ENCODE measurements around the gene CDKL5. TPM values are rescaled to one million over a fixed set of nuclear protein-coding genes. Genes with fewer than 3 reads are reported as not detected.
A peak's percentile ranks its signal among the peaks of the same experiment; 100 is the strongest.

The CDKL5 gene
- total and polyA plus RNA-seq, 2 experiments from 2014 or later: 7.5 to 13.7 TPM

GRCh38 chrX:18410038-18410437 lies 15.4 kb upstream of the CDKL5 start:
- no peak overlapping the region for H3K27ac Mint-ChIP-seq
- H3K36me3 Mint-ChIP-seq (ENCODE audit: low read depth): no peaks in the 10 kb centered on the region
- Histone ChIP-seq H3K4me3 (no peak overlapping the region), H3K27ac (ENCODE audit: low read depth) (no peak overlapping the region), H3K36me3 (ENCODE audit: insufficient read depth) (no peaks in the 10 kb centered on the region), H3K4me2 (no peak overlapping the region), H4K20me1 (replicated peaks; ENCODE audit: insufficient read depth) (no peaks in the 10 kb centered on the region), H3K79me2 (replicated peaks; ENCODE audit: insufficient read depth) (no peaks in the 10 kb centered on the region), H2AFZ (no peak overlapping the region), H3F3A (replicated peaks; ENCODE audit: low read depth) (no peaks in the 10 kb centered on the region), H3K27me3 (ENCODE audit: insufficient read depth) (no peaks in the 10 kb centered on the region), H3K9me2 (ENCODE audit: insufficient read depth) (no peaks in the 10 kb centered on the region), H3K4me1 (ENCODE audit: insufficient read depth) (no peaks in the 10 kb centered on the region)
- ATAC-seq: peak; percentile 29; the same call in 2 of the 3 replicates
- no peaks in the 10 kb centered on the region for H3K27me3 Mint-ChIP-seq (ENCODE audit: insufficient read depth, low read depth, poor library complexity)
- TF ChIP-seq REST (IDR thresholded peaks at IDR 0.05; ENCODE audit: unreplicated experiment) (no peak), CTCF (conservative IDR thresholded peaks at IDR 0.05; ENCODE audit: low read depth in 2 of 2) (peak; percentile 44 to 61)
- no peak overlapping the region for H3K4me3 Mint-ChIP-seq
- DNase-seq (ENCODE audit: low spot score): peak; percentile 31
- no peaks in the 10 kb centered on the region for H3K9me3 Mint-ChIP-seq
- H3K4me1 Mint-ChIP-seq: no peaks in the 10 kb centered on the region

DNA sequence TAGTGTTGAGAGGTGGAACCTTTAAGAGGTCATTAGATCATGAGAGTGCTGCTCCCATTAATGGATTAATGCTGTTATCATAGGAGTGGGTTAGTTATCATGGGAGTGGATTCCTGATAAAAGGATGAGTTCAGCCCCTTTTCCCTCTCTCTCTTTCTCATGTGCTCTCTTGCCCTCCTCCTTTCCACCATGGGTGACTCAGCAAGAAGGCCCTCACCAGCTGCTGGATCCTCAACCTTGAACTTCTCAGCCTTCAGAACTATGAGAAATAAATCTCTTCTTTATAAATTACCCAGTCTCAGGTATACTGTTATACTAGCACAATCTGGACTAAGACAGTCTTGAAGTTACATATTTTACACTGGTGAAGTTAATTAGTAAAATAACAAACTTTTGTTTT lies 10.0 kb upstream of the CDKL5 start:
- Histone ChIP-seq H3K27ac (ENCODE audit: low read depth) (no peak overlapping the region), H3K79me2 (replicated peaks; ENCODE audit: insufficient read depth) (no peaks in the 10 kb centered on the region), H3K4me2 (no peak overlapping the region), H4K20me1 (replicated peaks; ENCODE audit: insufficient read depth) (no peaks in the 10 kb centered on the region), H3K4me3 (no peak overlapping the region), H3K36me3 (ENCODE audit: insufficient read depth) (no peaks in the 10 kb centered on the region), H3K9me2 (ENCODE audit: insufficient read depth) (no peaks in the 10 kb centered on the region), H3F3A (replicated peaks; ENCODE audit: low read depth) (no peaks in the 10 kb centered on the region), H3K4me1 (ENCODE audit: insufficient read depth) (no peaks in the 10 kb centered on the region), H3K27me3 (ENCODE audit: insufficient read depth) (no peaks in the 10 kb centered on the region), H2AFZ (no peak overlapping the region)
- no peak overlapping the region for H3K27ac Mint-ChIP-seq
- ATAC-seq (no peak), DNase-seq (ENCODE audit: low spot score) (no peak)
- TF ChIP-seq EZH2phosphoT487 (IDR thresholded peaks at IDR 0.05; ENCODE audit: unreplicated experiment) (no peak), CTCF (conservative IDR thresholded peaks at IDR 0.05; ENCODE audit: low read depth in 2 of 2) (no peak), ZNF331 (CRISPR knock-in tag; IDR thresholded peaks at IDR 0.05; ENCODE audit: low read depth) (no peak), JUNB (IDR thresholded peaks at IDR 0.05; ENCODE audit: unreplicated experiment) (no peak)
- no peaks in the 10 kb centered on the region for H3K4me1 Mint-ChIP-seq
- H3K27me3 Mint-ChIP-seq (ENCODE audit: insufficient read depth, low read depth, poor library complexity): peaks cover 1% of the 10 kb centered on the region
- H3K9me3 Mint-ChIP-seq: no peaks in the 10 kb centered on the region
- H3K36me3 Mint-ChIP-seq (ENCODE audit: low read depth): no peaks in the 10 kb centered on the region
- no peak overlapping the region for H3K4me3 Mint-ChIP-seq

All from GM23338 (cell line).